ENCODE data around the gene CST7. TPM values are rescaled to one million over a fixed set of nuclear protein-coding genes. Genes with fewer than 3 reads are reported as not detected.
A peak's percentile ranks its signal among the peaks of the same experiment; 100 is the strongest.

The CST7 gene
- total RNA-seq = 10 to 100 TPM; 81.8 to 83.1 TPM

- Mint-ChIP-seq H3K27ac (peak within 1 kb of the TSS; percentile 96), H3K27me3 (no peaks in the 10 kb centered on the region), H3K36me3 (peaks cover 38% of the 10 kb centered on the region), H3K4me3 (peak within 1 kb of the TSS; percentile 83), H3K9me3 (peaks cover 39% of the 10 kb centered on the region), H3K4me1 (ENCODE audit: low read depth) (peaks cover 50% of the 10 kb centered on the region)
- DNase-seq = peak; percentile 93
- POLR2A ChIA-PET = interaction anchor here (1.2 to 2.9 kb wide), 4 partner anchors 12 to 109 kb away, joined by 3 to 15 read pairs (median 8); partner anchors contain the start of gene ACSS1
- intact Hi-C loops (cut with micrococcal nuclease) = loop anchor here (1.0 to 5.0 kb wide), 5 partner anchors 16 to 443 kb away; partner anchors contain the start of genes ABHD12 and APMAP
- CTCF ChIA-PET = interaction anchor here (1.2 to 1.6 kb wide), 2 partner anchors 11 to 30 kb away, joined by 3 read pairs; no protein-coding TSS in a partner anchor
These were observed at the start of gene CST7 for GRCh38 chr20:24948939-24949679. CST7 (plus strand) TSS chr20:24949269; CDS start chr20:24949506, 237 bp downstream.

GRCh38 chr20:24906806-24907205 lies 42.3 kb upstream of the CST7 start:
- ChIA-PET CTCF (no interaction called here), POLR2A (no interaction called here)
- no peak overlapping the region for H3K4me3 Mint-ChIP-seq
- H3K27me3 Mint-ChIP-seq = no peaks in the 10 kb centered on the region
- peaks cover 24% of the 10 kb centered on the region for H3K9me3 Mint-ChIP-seq
- H3K36me3 Mint-ChIP-seq = peaks cover 1% of the 10 kb centered on the region
- no peak overlapping the region for H3K27ac Mint-ChIP-seq
- H3K4me1 Mint-ChIP-seq (ENCODE audit: low read depth) = no peaks in the 10 kb centered on the region
- no peak for DNase-seq
- intact Hi-C loops (cut with micrococcal nuclease) = no loop called here

GRCh38 chr20:24908642-24909041 lies 40.4 kb upstream of the CST7 start:
- ChIA-PET CTCF (interaction anchor here (1.0 kb wide), 1 partner anchor 22 kb away, joined by 4 read pairs; no protein-coding TSS in a partner anchor), POLR2A (no interaction called here)
- Mint-ChIP-seq H3K27ac (no peak overlapping the region), H3K27me3 (no peaks in the 10 kb centered on the region), H3K4me3 (no peak overlapping the region), H3K36me3 (no peaks in the 10 kb centered on the region), H3K4me1 (ENCODE audit: low read depth) (no peaks in the 10 kb centered on the region), H3K9me3 (peaks cover 24% of the 10 kb centered on the region)
- no peak for DNase-seq
- intact Hi-C loops (cut with micrococcal nuclease) = no loop called here

- peaks cover 24% of the 10 kb centered on the region for H3K9me3 Mint-ChIP-seq
- CTCF ChIA-PET = interaction anchor here (1.0 kb wide), 1 partner anchor 21 kb away, joined by 4 read pairs; no protein-coding TSS in a partner anchor
- H3K27me3 Mint-ChIP-seq = no peaks in the 10 kb centered on the region
- no peak overlapping the region for H3K27ac Mint-ChIP-seq
- H3K4me1 Mint-ChIP-seq (ENCODE audit: low read depth) = no peaks in the 10 kb centered on the region
- no peaks in the 10 kb centered on the region for H3K36me3 Mint-ChIP-seq
- POLR2A ChIA-PET = no interaction called here
- DNase-seq = no peak
- H3K4me3 Mint-ChIP-seq = no peak overlapping the region
- intact Hi-C loops (cut with micrococcal nuclease) = no loop called here
These were observed 39.8 kb upstream of the CST7 start for GRCh38 chr20:24909086-24909780.

- H3K27ac Mint-ChIP-seq = no peak overlapping the region
- intact Hi-C loops (cut with micrococcal nuclease) = no loop called here
These were observed 39.2 kb upstream of the CST7 start for GRCh38 chr20:24909861-24910260.

GRCh38 chr20:24910461-24910860 lies 38.6 kb upstream of the CST7 start:
- H3K27me3 Mint-ChIP-seq = no peaks in the 10 kb centered on the region
- H3K36me3 Mint-ChIP-seq = no peaks in the 10 kb centered on the region
- H3K4me3 Mint-ChIP-seq = no peak overlapping the region
- H3K9me3 Mint-ChIP-seq = peaks cover 24% of the 10 kb centered on the region
- no peak overlapping the region for H3K27ac Mint-ChIP-seq
- intact Hi-C loops (cut with micrococcal nuclease) = no loop called here
- CTCF ChIA-PET = no interaction called here
- H3K4me1 Mint-ChIP-seq (ENCODE audit: low read depth) = no peaks in the 10 kb centered on the region
- POLR2A ChIA-PET = no interaction called here
- DNase-seq = no peak

More at GRCh38 chr20:24909861-24910260, 39.2 kb upstream of the CST7 start:
- no peak for DNase-seq
- Mint-ChIP-seq H3K4me3 (no peak overlapping the region), H3K27me3 (no peaks in the 10 kb centered on the region), H3K4me1 (ENCODE audit: low read depth) (no peaks in the 10 kb centered on the region), H3K9me3 (peaks cover 24% of the 10 kb centered on the region), H3K36me3 (no peaks in the 10 kb centered on the region)
- CTCF ChIA-PET = no interaction called here
- POLR2A ChIA-PET = no interaction called here

GRCh38 chr20:24911461-24911860 lies 37.6 kb upstream of the CST7 start:
- peaks cover 22% of the 10 kb centered on the region for H3K9me3 Mint-ChIP-seq
- H3K4me3 Mint-ChIP-seq = no peak overlapping the region
- no peak for DNase-seq
- CTCF ChIA-PET = no interaction called here
- POLR2A ChIA-PET = no interaction called here
- no peaks in the 10 kb centered on the region for H3K4me1 Mint-ChIP-seq (ENCODE audit: low read depth)
- H3K36me3 Mint-ChIP-seq = no peaks in the 10 kb centered on the region
- intact Hi-C loops (cut with micrococcal nuclease) = no loop called here
- H3K27me3 Mint-ChIP-seq = no peaks in the 10 kb centered on the region
- H3K27ac Mint-ChIP-seq = no peak overlapping the region

GRCh38 chr20:24912397-24913075 lies 36.5 kb upstream of the CST7 start:
- H3K27me3 Mint-ChIP-seq = no peaks in the 10 kb centered on the region
- H3K9me3 Mint-ChIP-seq = peaks cover 11% of the 10 kb centered on the region
- POLR2A ChIA-PET = no interaction called here
- H3K36me3 Mint-ChIP-seq = no peaks in the 10 kb centered on the region
- intact Hi-C loops (cut with micrococcal nuclease) = no loop called here
- DNase-seq = no peak
- CTCF ChIA-PET = no interaction called here
- no peak overlapping the region for H3K4me3 Mint-ChIP-seq
- no peaks in the 10 kb centered on the region for H3K4me1 Mint-ChIP-seq (ENCODE audit: low read depth)
- H3K27ac Mint-ChIP-seq = no peak overlapping the region

- intact Hi-C loops (cut with micrococcal nuclease) = no loop called here
- POLR2A ChIA-PET = no interaction called here
- H3K27me3 Mint-ChIP-seq = no peaks in the 10 kb centered on the region
- no peaks in the 10 kb centered on the region for H3K4me1 Mint-ChIP-seq (ENCODE audit: low read depth)
- no peak overlapping the region for H3K27ac Mint-ChIP-seq
- no peaks in the 10 kb centered on the region for H3K36me3 Mint-ChIP-seq
- no peak overlapping the region for H3K4me3 Mint-ChIP-seq
- peaks cover 7% of the 10 kb centered on the region for H3K9me3 Mint-ChIP-seq
- CTCF ChIA-PET = no interaction called here
- no peak for DNase-seq
These were observed 35.9 kb upstream of the CST7 start for GRCh38 chr20:24913076-24913628.

GRCh38 chr20:24914388-24915241 lies 34.5 kb upstream of the CST7 start:
- no peak for DNase-seq
- ChIA-PET POLR2A (no interaction called here), CTCF (no interaction called here)
- Mint-ChIP-seq H3K4me1 (ENCODE audit: low read depth) (peaks cover 4% of the 10 kb centered on the region), H3K9me3 (no peaks in the 10 kb centered on the region), H3K4me3 (no peak overlapping the region), H3K27ac (no peak overlapping the region), H3K27me3 (no peaks in the 10 kb centered on the region), H3K36me3 (no peaks in the 10 kb centered on the region)
- intact Hi-C loops (cut with micrococcal nuclease) = loop anchor here (5.0 kb wide), 3 partner anchors 132 to 812 kb away; no protein-coding TSS in a partner anchor

- intact Hi-C loops (cut with micrococcal nuclease) = loop anchor here (5.0 kb wide), 3 partner anchors 133 to 813 kb away; no protein-coding TSS in a partner anchor
- Mint-ChIP-seq H3K27ac (no peak overlapping the region), H3K9me3 (no peaks in the 10 kb centered on the region), H3K27me3 (peaks cover 2% of the 10 kb centered on the region), H3K4me1 (ENCODE audit: low read depth) (peaks cover 7% of the 10 kb centered on the region), H3K4me3 (no peak overlapping the region), H3K36me3 (no peaks in the 10 kb centered on the region)
- ChIA-PET CTCF (interaction anchor here (2.0 kb wide), 1 partner anchor 15 kb away, joined by 7 read pairs; no protein-coding TSS in a partner anchor), POLR2A (no interaction called here)
- DNase-seq = no peak
These were observed 33.6 kb upstream of the CST7 start for GRCh38 chr20:24915440-24915839.
